GM21447 (cell line): Measurements from ENCODE around the gene GP9.

ENCODE experiments used
- ATAC-seq: cut with Tn5 transposase; IDR thresholded peaks from one replicate; pipeline ENCODE4 v1.9.1; 2021; ENCODE audit not compliant: unreplicated experiment

The GP9 gene

GRCh38 chr3:129060276-129061022, at the start of gene GP9:
Gene GP9 (plus strand): TSS chr3:129060779. CDS start chr3:129061740, 961 bp downstream.
- ATAC-seq = no peak

- no peak for ATAC-seq
These were observed 47.1 kb upstream of the GP9 start for GRCh38 chr3:129013491-129013891.

- no peak for ATAC-seq
These were observed 46.4 kb upstream of the GP9 start for GRCh38 chr3:129014148-129014547.

GRCh38 chr3:129014793-129015345, 45.7 kb upstream of the GP9 start:
- no peak for ATAC-seq

GRCh38 chr3:129015388-129016105, 45.0 kb upstream of the GP9 start:
- no peak for ATAC-seq

GRCh38 chr3:129016356-129016719, 44.2 kb upstream of the GP9 start:
- ATAC-seq = peak; percentile 59

- no peak for ATAC-seq
These were observed 43.7 kb upstream of the GP9 start for GRCh38 chr3:129016720-129017483.

GRCh38 chr3:129017484-129017899, 43.1 kb upstream of the GP9 start:
- ATAC-seq = no peak

GRCh38 chr3:129018271-129018670, 42.3 kb upstream of the GP9 start:
- ATAC-seq = no peak

- no peak for ATAC-seq
These were observed 41.8 kb upstream of the GP9 start for GRCh38 chr3:129018751-129019150.

- ATAC-seq = no peak
These were observed 41.3 kb upstream of the GP9 start for GRCh38 chr3:129019266-129019665.

- ATAC-seq = no peak
These were observed 39.9 kb upstream of the GP9 start for GRCh38 chr3:129020691-129021090.

GRCh38 chr3:129021140-129021551, 39.4 kb upstream of the GP9 start:
- no peak for ATAC-seq

- ATAC-seq = no peak
These were observed 38.2 kb upstream of the GP9 start for GRCh38 chr3:129022114-129023007.

GRCh38 chr3:129023008-129023358, 37.6 kb upstream of the GP9 start:
- no peak for ATAC-seq

- ATAC-seq = no peak
These were observed 36.7 kb upstream of the GP9 start for GRCh38 chr3:129023909-129024308.

GRCh38 chr3:129025108-129025507, 35.5 kb upstream of the GP9 start:
- ATAC-seq = no peak

- no peak for ATAC-seq
These were observed 34.7 kb upstream of the GP9 start for GRCh38 chr3:129025691-129026435.

- peak; percentile 99 for ATAC-seq
These were observed 33.6 kb upstream of the GP9 start for GRCh38 chr3:129026728-129027543.
